AG09319 (cell line): ENCODE results near the gene PDGFA.

Experiments
- DNase-seq: peaks from one replicate; pipeline ENCODE4 v3.0.0-alpha.2; 2010; ENCODE audit warnings: low read depth; ENCODE audit errors: extremely low read depth
- CTCF ChIP-seq: IDR thresholded peaks from 2 replicates; pipeline ENCODE4 v1.5.1; 2011; ENCODE audit warnings: low read depth, mild to moderate bottlenecking, inconsistent platforms, low read length, moderate library complexity

Gene PDGFA

GRCh38 chr7:466465-467191 is 53.0 kb downstream of the PDGFA start:
- no peak for DNase-seq
- no peak for TF ChIP-seq CTCF

- no peak for DNase-seq
These were observed 53.8 kb downstream of the PDGFA start for GRCh38 chr7:465710-466400.

GRCh38 chr7:464454-465401 is 54.9 kb downstream of the PDGFA start:
- TF ChIP-seq CTCF, result no peak
- DNase-seq, result peak; percentile 39

More at GRCh38 chr7:465710-466400, 53.8 kb downstream of the PDGFA start:
- TF ChIP-seq CTCF, result no peak

GRCh38 chr7:463817-464453 is 55.7 kb downstream of the PDGFA start:
- TF ChIP-seq CTCF, result no peak
- no peak for DNase-seq

GRCh38 chr7:463362-463781 is 56.3 kb downstream of the PDGFA start:
- no peak for DNase-seq
- no peak for TF ChIP-seq CTCF

GRCh38 chr7:462173-463103 is 57.2 kb downstream of the PDGFA start:
- no peak for DNase-seq
- no peak for TF ChIP-seq CTCF
